ENCODE measurements around the gene GOLGA6A. TPM values are rescaled to one million over a fixed set of nuclear protein-coding genes. Genes with fewer than 3 reads are reported as not detected.
"Not testable (repeated sequence)": the region's sequence is repeated elsewhere in the genome, so short reads cannot be mapped to it uniquely, and the experiment has no call there.

Gene GOLGA6A
- total and polyA plus RNA-seq, 2 donors (not counting 1 experiment from before 2014, with no cell fraction given): 0.31 to 1.0 TPM

DNA sequence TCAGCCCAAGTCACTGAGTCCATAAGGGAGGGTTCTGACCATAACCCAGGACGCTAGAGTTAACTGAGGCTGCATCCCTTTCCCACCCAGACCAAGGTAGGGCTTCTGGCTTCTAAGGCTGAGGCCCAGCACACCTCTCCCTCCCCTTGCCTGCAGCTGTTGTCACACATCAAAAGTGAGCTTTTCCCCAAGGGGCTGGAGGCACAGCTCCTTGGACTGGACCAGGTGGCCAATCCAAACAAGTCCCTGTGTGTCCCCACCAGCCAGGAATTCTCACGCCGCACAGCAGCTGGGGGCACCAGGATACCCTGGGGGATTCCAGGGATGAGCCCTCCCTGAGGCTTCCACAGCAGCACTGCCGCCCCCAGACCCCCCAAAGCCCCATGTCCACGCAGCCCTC is 25.8 kb upstream of the GOLGA6A start:
- CTCF ChIA-PET: no interaction called here
- 78% methylated on average over 5 of the region's 5 CpGs for WGBS (ENCODE audit: insufficient coverage)
- no peaks in the 10 kb centered on the region for H3K4me1 ChIP-seq (ENCODE audit: control insufficient read depth in 2 of 2, insufficient read depth in 2 of 2, low read length in 2 of 2)
- no peak overlapping the region for H3K9ac ChIP-seq (ENCODE audit: low read length)
- no peaks in the 10 kb centered on the region for H3K79me2 ChIP-seq (ENCODE audit: control insufficient read depth, insufficient read depth, low read length)
- Mint-ChIP-seq H3K9me3 (ENCODE audit: insufficient read depth) (no peaks in the 10 kb centered on the region), H3K4me1 (no peaks in the 10 kb centered on the region), H3K4me3 (no peak overlapping the region), H3K27me3 (peaks cover 10% of the 10 kb centered on the region), H3K27ac (no peak overlapping the region)
- TF ChIP-seq EZH2 (IDR thresholded peaks at IDR 0.05; ENCODE audit: borderline replicate concordance, insufficient read depth, low read depth, low read length, poor library complexity, severe bottlenecking): no peak
- TF ChIP-seq, protein P1, sequence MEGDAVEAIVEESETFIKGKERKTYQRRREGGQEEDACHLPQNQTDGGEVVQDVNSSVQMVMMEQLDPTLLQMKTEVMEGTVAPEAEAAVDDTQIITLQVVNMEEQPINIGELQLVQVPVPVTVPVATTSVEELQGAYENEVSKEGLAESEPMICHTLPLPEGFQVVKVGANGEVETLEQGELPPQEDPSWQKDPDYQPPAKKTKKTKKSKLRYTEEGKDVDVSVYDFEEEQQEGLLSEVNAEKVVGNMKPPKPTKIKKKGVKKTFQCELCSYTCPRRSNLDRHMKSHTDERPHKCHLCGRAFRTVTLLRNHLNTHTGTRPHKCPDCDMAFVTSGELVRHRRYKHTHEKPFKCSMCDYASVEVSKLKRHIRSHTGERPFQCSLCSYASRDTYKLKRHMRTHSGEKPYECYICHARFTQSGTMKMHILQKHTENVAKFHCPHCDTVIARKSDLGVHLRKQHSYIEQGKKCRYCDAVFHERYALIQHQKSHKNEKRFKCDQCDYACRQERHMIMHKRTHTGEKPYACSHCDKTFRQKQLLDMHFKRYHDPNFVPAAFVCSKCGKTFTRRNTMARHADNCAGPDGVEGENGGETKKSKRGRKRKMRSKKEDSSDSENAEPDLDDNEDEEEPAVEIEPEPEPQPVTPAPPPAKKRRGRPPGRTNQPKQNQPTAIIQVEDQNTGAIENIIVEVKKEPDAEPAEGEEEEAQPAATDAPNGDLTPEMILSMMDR (IDR thresholded peaks at IDR 0.05): no peak
- POLR2A ChIA-PET: no interaction called here
- no peak overlapping the region for H3K27ac ChIP-seq (ENCODE audit: low read length in 2 of 2)
- no peak overlapping the region for H2AFZ ChIP-seq (ENCODE audit: insufficient read depth, low read depth, low read length, poor library complexity, severe bottlenecking)
- H4K20me1 ChIP-seq (ENCODE audit: control insufficient read depth, insufficient read depth, low read length, poor library complexity, severe bottlenecking): no peaks in the 10 kb centered on the region
- intact Hi-C loops (cut with micrococcal nuclease): no loop called here
- H3K27me3 ChIP-seq (replicated peaks in 1 of 4; ENCODE audit: control extremely low read depth in 1 of 4, control insufficient read depth in 3 of 4, insufficient read depth in 4 of 4, low read length in 3 of 4): no peaks in the 10 kb centered on the region
- no peaks in the 10 kb centered on the region for H3K9me3 ChIP-seq (ENCODE audit: control extremely low read depth in 1 of 3, control insufficient read depth in 2 of 3, insufficient read depth in 1 of 3, low read length in 2 of 3)
- DNase-seq (no peak), ATAC-seq (ENCODE audit: low read depth) (no peak)
- no peak overlapping the region for H3K4me2 ChIP-seq (replicated peaks; ENCODE audit: low read depth, low read length, poor library complexity, severe bottlenecking)
- no peak overlapping the region for H3K4me3 ChIP-seq (ENCODE audit: control extremely low read depth in 1 of 5, extremely low read depth in 1 of 5, insufficient read depth in 1 of 5, low read depth in 2 of 5, low read length in 4 of 5)
- H3K36me3 ChIP-seq (replicated peaks in 1 of 2; ENCODE audit: control extremely low read depth in 1 of 2, control insufficient read depth in 1 of 2, extremely low read depth in 1 of 2, insufficient read depth in 2 of 2, low read length in 1 of 2): no peaks in the 10 kb centered on the region

DNA sequence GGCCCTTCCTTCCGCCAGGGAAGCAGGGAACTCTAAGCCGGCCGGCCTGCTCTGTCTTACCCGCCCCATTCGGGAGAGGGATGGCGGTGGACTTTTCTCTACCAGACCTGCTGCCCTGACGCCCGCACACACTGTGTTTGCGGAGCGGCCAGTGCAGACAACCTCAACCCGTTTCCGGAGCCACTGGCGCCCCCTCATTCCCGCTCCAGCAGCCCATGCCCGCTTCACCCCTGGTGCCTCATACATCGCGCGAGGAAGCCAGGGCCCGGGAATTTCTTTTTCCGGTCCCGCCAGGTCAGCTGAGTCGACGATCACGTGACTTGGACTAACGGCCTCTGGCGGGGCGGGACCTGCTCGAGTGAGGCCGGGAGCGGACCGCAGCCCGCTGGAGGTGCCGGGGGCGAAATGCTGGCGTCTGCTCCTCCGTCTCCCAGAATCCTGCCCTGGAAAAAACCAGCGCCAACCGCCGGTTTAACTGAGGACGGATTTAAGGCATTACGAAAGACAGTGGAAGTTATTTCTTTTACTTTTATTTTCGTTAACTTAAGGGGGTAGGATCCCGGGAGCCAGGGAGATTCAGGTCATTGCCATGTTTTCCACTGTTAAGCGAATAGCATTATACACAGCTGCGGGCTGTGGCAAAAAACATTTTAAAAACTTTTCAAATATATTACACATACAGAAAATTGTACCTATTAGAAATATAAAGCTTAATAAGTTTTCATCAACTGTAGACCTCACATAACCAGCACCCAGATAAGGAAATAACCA is 17.8 kb upstream of the GOLGA6A start:
- H3K27ac ChIP-seq (ENCODE audit: low read length in 2 of 2); intact Hi-C loops (cut with micrococcal nuclease); H3K27me3 ChIP-seq (replicated peaks in 1 of 4; ENCODE audit: control extremely low read depth in 1 of 4, control insufficient read depth in 3 of 4, insufficient read depth in 4 of 4, low read length in 3 of 4); CTCF ChIA-PET; H4K20me1 ChIP-seq (ENCODE audit: control insufficient read depth, insufficient read depth, low read length, poor library complexity, severe bottlenecking); H3K79me2 ChIP-seq (ENCODE audit: control insufficient read depth, insufficient read depth, low read length); H3K9me3 Mint-ChIP-seq (ENCODE audit: insufficient read depth); H3K9me3 ChIP-seq (ENCODE audit: control extremely low read depth in 1 of 3, control insufficient read depth in 2 of 3, insufficient read depth in 1 of 3, low read length in 2 of 3); POLR2A ChIA-PET; H3K4me1 Mint-ChIP-seq; H3K4me1 ChIP-seq (ENCODE audit: control insufficient read depth in 2 of 2, insufficient read depth in 2 of 2, low read length in 2 of 2); H3K27me3 Mint-ChIP-seq; H3K36me3 ChIP-seq (replicated peaks in 1 of 2; ENCODE audit: control extremely low read depth in 1 of 2, control insufficient read depth in 1 of 2, extremely low read depth in 1 of 2, insufficient read depth in 2 of 2, low read length in 1 of 2): not testable (repeated sequence)
- Histone ChIP-seq H3K4me3 (ENCODE audit: control extremely low read depth in 1 of 5, extremely low read depth in 1 of 5, insufficient read depth in 1 of 5, low read depth in 2 of 5, low read length in 4 of 5) (peak overlapping the region in 4 of 5 experiments; percentile 47 to 62 (median 56)), H3K4me2 (replicated peaks; ENCODE audit: low read depth, low read length, poor library complexity, severe bottlenecking) (peak overlapping the region; percentile 59), H2AFZ (ENCODE audit: insufficient read depth, low read depth, low read length, poor library complexity, severe bottlenecking) (peak overlapping the region; percentile 75), H3K9ac (ENCODE audit: low read length) (peak overlapping the region; percentile 68)
- H3K4me3 Mint-ChIP-seq: peak overlapping the region; percentile 94
- ATAC-seq (ENCODE audit: low read depth) (peak; percentile 78), DNase-seq (peak; percentile 72)
- 8% methylated on average over 21 of the region's 45 CpGs for WGBS (ENCODE audit: insufficient coverage)
- peak overlapping the region; percentile 88 for H3K27ac Mint-ChIP-seq

DNA sequence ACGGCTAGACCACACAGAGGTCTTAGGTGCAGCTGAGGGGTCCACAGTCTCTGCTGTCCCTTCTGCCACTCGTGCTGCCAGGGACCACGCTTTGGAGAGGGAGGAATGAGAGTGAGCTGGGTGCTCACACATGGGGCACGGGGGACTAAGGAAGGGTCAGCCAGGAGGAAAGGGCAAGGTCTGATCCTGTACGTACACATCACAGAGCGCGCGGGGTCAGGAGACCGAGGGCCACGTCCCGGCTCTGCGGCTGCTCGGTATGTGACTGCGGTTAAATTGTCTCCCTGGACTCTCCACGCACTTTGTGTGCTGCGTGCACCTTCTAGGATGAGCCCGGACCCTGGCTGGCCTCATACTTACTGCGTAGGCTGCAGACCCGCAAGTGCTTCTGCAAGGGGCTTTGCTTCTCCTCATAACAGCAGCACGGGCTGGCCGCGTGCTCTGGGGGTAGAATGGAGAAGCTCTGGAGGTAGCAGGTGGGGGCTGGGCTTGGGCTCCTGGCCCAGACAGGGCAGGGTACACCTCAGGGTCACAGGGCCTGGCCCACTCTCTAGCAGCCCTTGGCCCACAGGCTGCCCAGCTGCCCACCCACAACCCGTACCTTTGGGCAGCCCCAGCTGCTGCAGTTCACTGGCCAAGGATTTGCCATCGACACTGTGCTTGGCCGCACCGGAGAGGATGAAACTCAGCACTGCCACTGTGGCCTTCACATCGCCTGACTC is 14.6 kb upstream of the GOLGA6A start:
- H3K9ac ChIP-seq (ENCODE audit: low read length); H3K27ac Mint-ChIP-seq; CTCF ChIA-PET; H3K4me1 ChIP-seq (ENCODE audit: control insufficient read depth in 2 of 2, insufficient read depth in 2 of 2, low read length in 2 of 2); intact Hi-C loops (cut with micrococcal nuclease); ATAC-seq (ENCODE audit: low read depth); H3K4me3 Mint-ChIP-seq; H3K4me1 Mint-ChIP-seq; DNase-seq; H3K27ac ChIP-seq (ENCODE audit: low read length in 2 of 2); H3K9me3 Mint-ChIP-seq (ENCODE audit: insufficient read depth); H3K27me3 Mint-ChIP-seq; H3K9me3 ChIP-seq (ENCODE audit: control extremely low read depth in 1 of 3, control insufficient read depth in 2 of 3, insufficient read depth in 1 of 3, low read length in 2 of 3); H2AFZ ChIP-seq (ENCODE audit: insufficient read depth, low read depth, low read length, poor library complexity, severe bottlenecking); POLR2A ChIA-PET; H3K79me2 ChIP-seq (ENCODE audit: control insufficient read depth, insufficient read depth, low read length); H3K4me2 ChIP-seq (replicated peaks; ENCODE audit: low read depth, low read length, poor library complexity, severe bottlenecking); H3K36me3 ChIP-seq (replicated peaks in 1 of 2; ENCODE audit: control extremely low read depth in 1 of 2, control insufficient read depth in 1 of 2, extremely low read depth in 1 of 2, insufficient read depth in 2 of 2, low read length in 1 of 2); H3K27me3 ChIP-seq (replicated peaks in 1 of 4; ENCODE audit: control extremely low read depth in 1 of 4, control insufficient read depth in 3 of 4, insufficient read depth in 4 of 4, low read length in 3 of 4); H3K4me3 ChIP-seq (ENCODE audit: control extremely low read depth in 1 of 5, extremely low read depth in 1 of 5, insufficient read depth in 1 of 5, low read depth in 2 of 5, low read length in 4 of 5); H4K20me1 ChIP-seq (ENCODE audit: control insufficient read depth, insufficient read depth, low read length, poor library complexity, severe bottlenecking): not testable (repeated sequence)
- WGBS (ENCODE audit: insufficient coverage): no CpG with 5 or more reads among the region's 27 CpGs

Measured in B cell (primary cell).